ENCODE data around the gene RCC1.

DNA sequence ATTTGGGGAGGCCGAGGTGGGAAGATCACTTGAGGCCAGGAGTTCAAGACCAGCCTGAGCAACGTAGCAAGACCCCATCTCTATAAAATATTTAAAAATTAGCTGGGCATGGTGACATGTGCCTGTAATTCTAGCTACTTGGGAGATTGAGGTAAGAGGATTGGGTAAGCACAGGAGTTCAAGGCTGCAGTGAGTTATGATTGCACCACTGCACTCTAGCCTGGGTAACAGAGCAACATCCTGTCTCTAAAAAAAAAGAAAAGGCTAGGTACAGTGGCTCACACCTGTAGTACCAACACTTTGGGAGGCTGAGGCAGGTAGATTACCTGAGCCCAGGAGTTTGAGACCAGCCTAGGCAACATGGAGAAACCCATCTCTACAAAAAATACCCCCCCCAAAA lies 35.7 kb upstream of the RCC1 start:
- no peak for TF ChIP-seq CTCF (IDR thresholded peaks at IDR 0.05; ENCODE audit: borderline replicate concordance, extremely low read depth, low read length, poor library complexity, severe bottlenecking)
- TF ChIP-seq EZH2 (IDR thresholded peaks at IDR 0.05; ENCODE audit: borderline replicate concordance, low read depth, low read length, severe bottlenecking) = no peak
